GM21423 (cell line): ENCODE results near the gene C2orf72.
"Not testable (repeated sequence)": the region's sequence is repeated elsewhere in the genome, so short reads cannot be mapped to it uniquely, and the experiment has no call there.

Experiments used
- ATAC-seq: cut with Tn5 transposase; IDR thresholded peaks from one replicate; pipeline ENCODE4 v1.9.1; 2021; ENCODE audit warnings: mild to moderate bottlenecking, moderate library complexity; ENCODE audit not compliant: unreplicated experiment

The C2orf72 gene

GRCh38 chr2:231037202-231037730, at the start of gene C2orf72:
C2orf72 (plus strand) TSS chr2:231037523; CDS start chr2:231037566, 43 bp downstream.
- no peak for ATAC-seq

GRCh38 chr2:230989731-230990130, 47.6 kb upstream of the C2orf72 start:
- no peak for ATAC-seq

- ATAC-seq = no peak
These were observed 47.0 kb upstream of the C2orf72 start for GRCh38 chr2:230990131-230990898.

DNA sequence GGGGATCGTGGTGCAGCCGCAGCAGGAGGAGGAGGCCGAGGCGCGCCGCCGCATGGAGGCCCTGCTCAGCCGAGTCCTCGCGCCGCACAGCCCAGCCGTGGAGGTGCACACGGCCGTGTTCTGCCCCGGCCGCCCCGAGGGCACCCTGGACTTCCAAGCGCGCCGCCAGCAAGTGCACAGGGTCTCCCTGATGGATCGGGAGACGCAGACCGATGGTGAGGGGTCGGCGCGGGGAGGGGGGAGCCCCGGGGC, 46.5 kb upstream of the C2orf72 start:
- no peak for ATAC-seq

GRCh38 chr2:230991598-230991997, 45.7 kb upstream of the C2orf72 start:
- no peak for ATAC-seq

GRCh38 chr2:230995821-230996220, 41.5 kb upstream of the C2orf72 start, which contains the start of gene SPATA3:
SPATA3 (plus strand) TSS chr2:230996121; CDS start chr2:230996234, 113 bp downstream.
- ATAC-seq = no peak

DNA sequence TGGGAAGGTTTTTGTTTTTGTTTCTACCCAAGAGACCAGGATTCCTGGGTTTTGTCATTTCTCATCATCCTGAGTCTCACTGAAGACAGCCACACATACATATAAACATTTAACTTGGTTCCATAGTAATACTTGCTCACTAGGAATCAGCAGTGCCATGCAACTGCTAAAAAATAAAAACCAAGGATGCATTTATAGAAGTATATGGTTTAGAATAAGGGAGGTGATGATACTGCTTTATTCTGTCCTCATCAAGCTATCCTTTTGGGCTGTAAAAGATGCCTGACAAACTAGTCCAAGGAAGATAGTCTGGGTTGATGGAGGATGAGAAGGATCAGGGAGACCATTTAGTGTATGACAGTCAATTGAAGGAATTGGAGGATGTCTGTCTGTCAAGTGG, 40.7 kb upstream of the C2orf72 start:
- no peak for ATAC-seq

DNA sequence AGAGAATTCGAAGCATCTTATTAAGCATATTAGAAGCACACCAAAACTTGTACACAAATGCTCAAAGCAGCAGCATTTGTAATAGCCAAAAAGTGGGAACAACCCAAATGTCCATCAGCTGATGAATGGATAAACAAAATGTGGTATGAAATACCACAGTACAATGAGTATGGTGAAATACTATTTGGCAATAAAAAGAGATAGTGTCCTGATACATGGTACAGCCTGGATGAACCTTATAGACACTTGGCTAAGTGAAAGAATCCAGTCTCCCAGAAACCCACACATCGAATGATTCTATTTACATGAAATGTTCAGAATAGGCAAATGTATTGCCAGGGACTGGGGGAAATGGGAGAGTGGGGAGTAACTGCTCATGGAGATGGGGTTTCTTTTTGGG, 38.4 kb upstream of the C2orf72 start:
- ATAC-seq = no peak

DNA sequence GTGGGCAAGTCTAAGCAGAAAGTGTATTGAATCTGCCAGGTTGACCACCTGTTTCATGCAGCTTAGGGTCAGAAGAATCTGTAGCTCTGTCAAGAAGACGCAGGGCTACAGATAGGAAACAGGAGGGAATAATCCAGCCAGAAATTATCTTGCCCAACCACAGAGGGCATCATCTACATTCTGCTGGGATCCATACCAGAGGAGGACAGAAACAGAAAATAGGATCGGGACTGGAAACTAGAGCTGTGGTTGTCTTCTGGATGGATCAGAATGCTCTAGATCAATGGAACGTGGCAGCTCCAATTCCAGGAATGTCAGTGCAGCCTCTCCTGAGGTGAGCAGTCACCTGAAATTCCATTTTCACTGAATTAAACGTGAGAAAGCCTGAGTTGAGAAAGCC, 37.8 kb upstream of the C2orf72 start:
- no peak for ATAC-seq

DNA sequence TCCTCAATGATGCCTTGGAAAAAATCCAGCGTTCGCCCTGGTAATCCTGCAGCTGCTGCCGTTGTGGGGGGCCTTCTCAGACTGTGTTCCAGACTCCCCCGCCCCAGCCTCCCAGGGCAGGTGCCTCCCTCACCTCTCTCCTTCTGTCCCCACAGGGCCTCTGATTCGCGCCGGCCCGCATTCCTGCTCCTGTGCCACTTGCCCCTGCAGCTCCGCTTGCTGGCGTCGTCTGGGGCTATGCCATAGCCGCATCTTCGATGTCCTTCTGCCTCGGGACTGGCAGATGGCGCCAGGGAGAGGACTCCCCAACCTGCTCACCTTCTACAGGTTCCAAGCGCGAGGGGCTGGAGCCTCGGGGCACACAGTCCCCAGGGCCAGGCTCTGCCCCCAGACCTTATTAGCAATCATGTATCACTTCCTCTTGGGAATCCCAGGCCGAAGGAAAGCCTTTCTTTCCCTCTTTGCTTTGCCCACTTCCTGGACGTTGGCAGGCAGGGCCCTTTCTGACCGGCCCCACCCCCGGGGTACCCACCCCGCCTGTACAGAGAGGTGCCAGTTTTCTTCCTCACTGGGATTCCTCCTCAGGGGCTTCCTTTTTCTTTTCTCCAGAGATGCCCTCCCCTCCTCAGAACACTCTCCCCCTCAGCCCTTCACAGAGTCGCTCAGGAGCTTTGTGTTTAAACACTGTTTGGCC, 37.0 kb upstream of the C2orf72 start:
- ATAC-seq = no peak

- ATAC-seq = no peak
These were observed 36.3 kb upstream of the C2orf72 start for GRCh38 chr2:231001036-231001435.

DNA sequence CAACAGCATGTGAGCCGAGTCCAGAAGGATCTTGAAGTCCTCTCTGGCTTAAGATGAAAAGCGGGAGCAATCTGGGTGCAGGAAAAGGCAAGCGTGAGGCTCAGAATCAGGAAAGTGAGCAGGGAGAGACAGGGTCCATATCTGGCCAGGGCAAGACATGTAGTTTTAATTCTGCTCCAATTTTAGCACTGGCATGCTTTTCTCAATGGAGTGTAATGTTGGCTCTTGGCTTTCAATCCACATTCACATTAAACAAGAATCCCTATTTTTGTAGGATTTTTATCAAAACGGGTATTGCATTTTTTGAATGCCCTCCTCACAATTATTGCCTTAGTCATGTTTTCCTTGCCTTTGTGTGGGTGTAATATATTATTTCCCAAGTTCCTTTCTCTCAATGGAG, 35.4 kb upstream of the C2orf72 start:
- ATAC-seq = no peak

DNA sequence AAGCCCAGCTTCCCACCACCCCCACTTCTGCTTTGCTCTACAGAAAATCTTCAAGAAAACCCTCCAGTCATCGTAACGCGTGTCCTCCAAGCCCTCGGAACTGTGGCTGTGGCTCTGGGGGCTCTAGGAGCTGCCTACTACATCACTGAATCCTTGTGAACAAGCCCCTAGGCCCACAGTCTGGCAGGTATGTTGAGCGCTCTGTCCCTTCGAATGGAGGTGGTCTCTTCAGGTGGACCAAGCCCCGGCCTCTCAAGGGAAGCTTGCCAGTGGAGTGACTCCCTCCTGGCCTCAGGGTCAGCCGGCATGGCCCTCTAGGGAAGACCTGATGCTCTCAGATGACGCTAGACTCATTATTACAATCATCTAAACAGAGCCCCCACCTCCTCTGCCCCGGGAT, 34.7 kb upstream of the C2orf72 start:
- no peak for ATAC-seq

GRCh38 chr2:231003186-231003585, 34.1 kb upstream of the C2orf72 start:
- no peak for ATAC-seq

DNA sequence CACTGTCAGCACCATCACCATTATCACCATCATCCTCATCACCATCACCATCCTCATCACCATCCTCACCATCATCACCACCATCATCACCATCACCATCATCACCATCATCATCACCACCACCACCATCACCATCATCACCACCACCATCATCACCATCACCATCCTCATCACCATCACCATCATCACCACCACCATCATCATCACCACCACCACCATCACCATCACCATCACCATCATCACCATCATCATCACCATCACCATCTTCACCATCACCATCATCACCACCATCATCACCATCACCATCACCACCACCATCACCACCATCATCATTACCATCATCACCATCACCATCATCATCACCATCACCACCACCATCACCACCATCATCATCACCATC, 32.4 kb upstream of the C2orf72 start:
- not testable (repeated sequence) for ATAC-seq

GRCh38 chr2:231007286-231008098, 29.8 kb upstream of the C2orf72 start:
- no peak for ATAC-seq

GRCh38 chr2:231008131-231008530, 29.2 kb upstream of the C2orf72 start:
- ATAC-seq = no peak

DNA sequence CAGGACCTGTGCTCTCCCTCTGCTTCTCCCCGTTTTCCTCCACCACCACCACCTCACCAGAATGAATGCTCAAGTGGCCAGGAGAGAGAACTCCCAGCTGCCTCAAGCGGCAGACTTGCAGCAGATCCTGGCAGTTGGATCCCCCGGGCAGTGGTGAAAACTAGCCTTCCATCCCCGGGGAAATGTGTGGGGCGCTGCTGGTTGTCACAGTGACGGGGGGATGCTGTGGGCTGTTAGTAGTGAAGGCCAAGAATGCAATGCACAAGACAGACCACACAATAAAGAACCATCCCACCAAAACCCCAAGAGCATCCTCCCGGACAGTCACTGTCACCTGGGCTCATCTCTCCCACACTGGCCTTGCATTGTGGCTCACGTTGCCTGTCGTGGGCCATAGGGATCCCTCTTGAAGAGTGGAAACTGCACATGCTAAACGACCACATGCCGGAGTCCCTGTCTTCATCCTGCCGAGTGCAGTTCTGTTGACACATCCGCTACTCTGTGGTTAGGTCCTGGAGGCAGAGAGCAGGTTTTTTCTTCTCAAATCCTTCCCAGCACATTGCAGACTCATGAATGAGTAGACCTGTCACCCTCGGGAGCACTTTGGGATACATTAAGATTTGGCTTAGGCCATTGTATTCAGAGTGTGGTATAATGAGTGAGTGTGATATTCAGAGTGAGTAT, 27.9 kb upstream of the C2orf72 start:
- ATAC-seq = no peak

GRCh38 chr2:231010201-231010730, 27.1 kb upstream of the C2orf72 start:
- no peak for ATAC-seq

GRCh38 chr2:231011526-231011925, 25.8 kb upstream of the C2orf72 start:
- ATAC-seq = no peak

GRCh38 chr2:231012463-231012862, 24.9 kb upstream of the C2orf72 start:
- no peak for ATAC-seq
